ENCODE data around the gene RNF133. TPM values are rescaled to one million over a fixed set of nuclear protein-coding genes. Genes with fewer than 3 reads are reported as not detected.
"Not testable (repeated sequence)": the region's sequence is repeated elsewhere in the genome, so short reads cannot be mapped to it uniquely, and the experiment has no call there.

The RNF133 gene
- total RNA-seq, 1 experiment from 2014 or later, result not detected

GRCh38 chr7:122689346-122690109, 9.4 kb downstream of the RNF133 start:
- no peak for DNase-seq (ENCODE audit: low spot score)

GRCh38 chr7:122688400-122688998, 10.4 kb downstream of the RNF133 start:
- no peak for DNase-seq (ENCODE audit: low spot score)

- DNase-seq (ENCODE audit: low spot score), result no peak
Observed at GRCh38 chr7:122686360-122686878, 12.5 kb downstream of the RNF133 start.

- DNase-seq (ENCODE audit: low spot score), result no peak
Observed at GRCh38 chr7:122684504-122684903, 14.4 kb downstream of the RNF133 start.

GRCh38 chr7:122682815-122683550, 15.9 kb downstream of the RNF133 start:
- DNase-seq (ENCODE audit: low spot score), result no peak

- not testable (repeated sequence) for DNase-seq (ENCODE audit: low spot score)
Observed at GRCh38 chr7:122681186-122681585, 17.7 kb downstream of the RNF133 start.

- no peak for DNase-seq (ENCODE audit: low spot score)
Observed at GRCh38 chr7:122679813-122680212, 19.1 kb downstream of the RNF133 start.

GRCh38 chr7:122679269-122679709, 19.6 kb downstream of the RNF133 start:
- peak; percentile 61 for DNase-seq (ENCODE audit: low spot score)

GRCh38 chr7:122677149-122677548, 21.8 kb downstream of the RNF133 start:
- DNase-seq (ENCODE audit: low spot score), result no peak

GRCh38 chr7:122676466-122676865, 22.5 kb downstream of the RNF133 start:
- no peak for DNase-seq (ENCODE audit: low spot score)

- no peak for DNase-seq (ENCODE audit: low spot score)
Observed at GRCh38 chr7:122675621-122676020, 23.3 kb downstream of the RNF133 start.

GRCh38 chr7:122675011-122675410, 23.9 kb downstream of the RNF133 start:
- DNase-seq (ENCODE audit: low spot score), result no peak

GRCh38 chr7:122674502-122674901, 24.4 kb downstream of the RNF133 start:
- no peak for DNase-seq (ENCODE audit: low spot score)

- no peak for DNase-seq (ENCODE audit: low spot score)
Observed at GRCh38 chr7:122673951-122674350, 25.0 kb downstream of the RNF133 start.

- no peak for DNase-seq (ENCODE audit: low spot score)
Observed at GRCh38 chr7:122672536-122672935, 26.4 kb downstream of the RNF133 start.

GRCh38 chr7:122663733-122664132, 35.2 kb downstream of the RNF133 start:
- DNase-seq (ENCODE audit: low spot score), result no peak

- no peak for DNase-seq (ENCODE audit: low spot score)
Observed at GRCh38 chr7:122658856-122659255, 40.1 kb downstream of the RNF133 start.

- peak; percentile 10 for DNase-seq (ENCODE audit: low spot score)
Observed at GRCh38 chr7:122653685-122654084, 45.2 kb downstream of the RNF133 start.

- peak; percentile 65 for DNase-seq (ENCODE audit: low spot score)
Observed at GRCh38 chr7:122652876-122653275, 46.0 kb downstream of the RNF133 start.

- no peak for DNase-seq (ENCODE audit: low spot score)
Observed at GRCh38 chr7:122651451-122651850, 47.5 kb downstream of the RNF133 start.
